ENCODE measurements around the gene UPK3B.
"Not testable (repeated sequence)": the region's sequence is repeated elsewhere in the genome, so short reads cannot be mapped to it uniquely, and the experiment has no call there.

DNA sequence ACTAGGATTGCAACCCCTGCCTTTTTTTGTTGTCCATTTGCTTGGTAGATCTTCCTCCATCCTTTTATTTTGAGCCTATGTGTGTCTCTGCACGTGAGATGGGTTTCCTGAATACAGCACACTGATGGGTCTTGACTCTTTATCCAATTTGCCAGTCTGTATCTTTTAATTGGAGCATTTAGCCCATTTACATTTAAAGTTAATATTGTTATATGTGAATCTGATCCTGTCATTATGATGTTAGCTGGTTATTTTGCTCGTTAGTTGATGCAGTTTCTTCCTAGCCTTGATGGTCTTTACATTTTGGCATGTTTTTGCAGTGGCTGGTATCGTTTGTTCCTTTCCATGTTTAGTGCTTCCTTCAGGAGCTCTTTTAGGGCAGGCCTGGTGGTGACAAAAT lies 54.6 kb downstream of the UPK3B start:
- TF ChIP-seq, protein P1, sequence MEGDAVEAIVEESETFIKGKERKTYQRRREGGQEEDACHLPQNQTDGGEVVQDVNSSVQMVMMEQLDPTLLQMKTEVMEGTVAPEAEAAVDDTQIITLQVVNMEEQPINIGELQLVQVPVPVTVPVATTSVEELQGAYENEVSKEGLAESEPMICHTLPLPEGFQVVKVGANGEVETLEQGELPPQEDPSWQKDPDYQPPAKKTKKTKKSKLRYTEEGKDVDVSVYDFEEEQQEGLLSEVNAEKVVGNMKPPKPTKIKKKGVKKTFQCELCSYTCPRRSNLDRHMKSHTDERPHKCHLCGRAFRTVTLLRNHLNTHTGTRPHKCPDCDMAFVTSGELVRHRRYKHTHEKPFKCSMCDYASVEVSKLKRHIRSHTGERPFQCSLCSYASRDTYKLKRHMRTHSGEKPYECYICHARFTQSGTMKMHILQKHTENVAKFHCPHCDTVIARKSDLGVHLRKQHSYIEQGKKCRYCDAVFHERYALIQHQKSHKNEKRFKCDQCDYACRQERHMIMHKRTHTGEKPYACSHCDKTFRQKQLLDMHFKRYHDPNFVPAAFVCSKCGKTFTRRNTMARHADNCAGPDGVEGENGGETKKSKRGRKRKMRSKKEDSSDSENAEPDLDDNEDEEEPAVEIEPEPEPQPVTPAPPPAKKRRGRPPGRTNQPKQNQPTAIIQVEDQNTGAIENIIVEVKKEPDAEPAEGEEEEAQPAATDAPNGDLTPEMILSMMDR (IDR thresholded peaks at IDR 0.05) = not testable (repeated sequence)
- not testable (repeated sequence) for TF ChIP-seq JUN (CRISPR knock-in tag; IDR thresholded peaks at IDR 0.05); ARID4B (CRISPR knock-in tag; IDR thresholded peaks at IDR 0.05; ENCODE audit: borderline replicate concordance); ATF1 (CRISPR knock-in tag; IDR thresholded peaks at IDR 0.05); ZNF121 (CRISPR knock-in tag; IDR thresholded peaks at IDR 0.05); NR3C1 (CRISPR knock-in tag; conservative IDR thresholded peaks at IDR 0.05; ENCODE audit: low read depth); SMAD3 (CRISPR knock-in tag; IDR thresholded peaks at IDR 0.05; ENCODE audit: borderline replicate concordance); SP1 (CRISPR knock-in tag; conservative IDR thresholded peaks at IDR 0.05)
- TF ChIP-seq, protein P2, sequence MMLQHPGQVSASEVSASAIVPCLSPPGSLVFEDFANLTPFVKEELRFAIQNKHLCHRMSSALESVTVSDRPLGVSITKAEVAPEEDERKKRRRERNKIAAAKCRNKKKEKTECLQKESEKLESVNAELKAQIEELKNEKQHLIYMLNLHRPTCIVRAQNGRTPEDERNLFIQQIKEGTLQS (CRISPR knock-in tag; conservative IDR thresholded peaks at IDR 0.05) = not testable (repeated sequence)

Data from WTC11 (cell line).